IMR-90 (cell line): Measurements from ENCODE around the gene ICAM2. TPM values are rescaled to one million over a fixed set of nuclear protein-coding genes. Genes with fewer than 3 reads are reported as not detected.

Experiments
- ATAC-seq: fragments of 200-7000 bp; cut with Tn5 transposase; 2 replicates; pipeline ENCODE4 v1.9.1; 2020; ENCODE audit warnings: low read depth, mild to moderate bottlenecking, moderate library complexity
- BruUV-seq: library from RNA; stranded (reverse); fragments of 400-500 nt; replicated peaks from 2 replicates; lab custom pipeline; 2021; lab: Mats Ljungman, UMichigan
- CTCF ChIA-PET: fragments of 300-600 bp; formaldehyde crosslinking; extraction: SDS; loops from one replicate; lab custom pipeline; 2021; ENCODE audit warnings: antibody characterized with exemption; lab: Yijun Ruan, JAX
- POLR2A ChIA-PET: fragments of 300-600 bp; sonication (Branson Sonifier 250); formaldehyde crosslinking; loops from one replicate; lab custom pipeline; 2022; ENCODE audit warnings: antibody characterized with exemption; ENCODE audit not compliant: unreplicated experiment; lab: Charles Lee
- DNase-seq: peaks from one replicate; pipeline ENCODE4 v3.0.0; 2013
- H2AFZ ChIP-seq: replicated peaks from 2 replicates; pipeline ENCODE3; 2013; ENCODE audit warnings: low read length, mild to moderate bottlenecking; ENCODE audit not compliant: poor library complexity
- H2AK5ac ChIP-seq: 2 replicates; pipeline ENCODE4 v1.6.1; 2013; ENCODE audit warnings: low read depth, low read length, inconsistent platforms
- H2AK9ac ChIP-seq: replicated peaks from 2 replicates; pipeline ENCODE3; 2013; ENCODE audit warnings: mild to moderate bottlenecking, low read depth, low read length, moderate library complexity; ENCODE audit not compliant: poor library complexity
- H2BK120ac ChIP-seq: 2 replicates; pipeline ENCODE4 v1.6.1; 2013; ENCODE audit warnings: low read depth, low read length, inconsistent platforms
- H2BK15ac ChIP-seq: 3 replicates; pipeline ENCODE4 v1.6.1; 2013; ENCODE audit warnings: low read depth, low read length, inconsistent platforms
- H2BK20ac ChIP-seq: 2 replicates; pipeline ENCODE4 v1.6.1; 2013; ENCODE audit warnings: low read depth, mild to moderate bottlenecking, inconsistent platforms, low read length, moderate library complexity
- H2BK5ac ChIP-seq: 2 replicates; pipeline ENCODE4 v1.6.1; 2013; ENCODE audit warnings: mild to moderate bottlenecking, low read depth, low read length, inconsistent platforms; ENCODE audit not compliant: poor library complexity, severe bottlenecking
- H3K14ac ChIP-seq: replicated peaks from 2 replicates; pipeline ENCODE4 v1.6.1; 2013; ENCODE audit warnings: low read depth, low read length, inconsistent platforms
- H3K18ac ChIP-seq: 2 replicates; pipeline ENCODE4 v1.6.1; 2013; ENCODE audit warnings: low read depth, low read length, control low read depth
- H3K23ac ChIP-seq: 2 replicates; pipeline ENCODE4 v1.6.1; 2013; ENCODE audit warnings: low read depth, low read length, inconsistent platforms
- H3K27ac ChIP-seq: 2 replicates; pipeline ENCODE4 v1.5.1; 2013; ENCODE audit warnings: mild to moderate bottlenecking, control low read depth, low read length; ENCODE audit not compliant: insufficient read depth
- H3K27me3 ChIP-seq: 2 replicates; pipeline ENCODE4 v1.6.1; 2013; ENCODE audit warnings: low read length; ENCODE audit not compliant: control insufficient read depth, insufficient read depth
- H3K36me3 ChIP-seq: 2 replicates; pipeline ENCODE4 v1.6.1; 2013; ENCODE audit warnings: low read length, mixed read lengths; ENCODE audit not compliant: control insufficient read depth, insufficient read depth
- H3K4ac ChIP-seq: 2 replicates; pipeline ENCODE4 v1.6.1; 2013; ENCODE audit warnings: low read depth, low read length, inconsistent platforms
- H3K4me1 ChIP-seq: 2 replicates; pipeline ENCODE4 v1.6.1; 2013; ENCODE audit warnings: low read length, mixed read lengths; ENCODE audit not compliant: control insufficient read depth, insufficient read depth
- H3K4me2 ChIP-seq: 2 replicates; pipeline ENCODE4 v1.6.1; 2013; ENCODE audit warnings: low read depth, mild to moderate bottlenecking, control low read depth, low read length, moderate library complexity
- H3K4me3 ChIP-seq: 2 replicates; pipeline ENCODE4 v1.5.1; 2013; ENCODE audit warnings: low read depth, mild to moderate bottlenecking, control low read depth, low read length, moderate library complexity; ENCODE audit not compliant: insufficient read depth
- H3K56ac ChIP-seq: 2 replicates; pipeline ENCODE4 v1.6.1; 2013; ENCODE audit warnings: low read length, inconsistent platforms; ENCODE audit not compliant: insufficient read depth; ENCODE audit errors: extremely low read depth
- H3K79me1 ChIP-seq, 2 experiments: 2 replicates each; pipeline ENCODE4 v1.6.1; 2013; ENCODE audit warnings: low read length in 2 of 2, inconsistent platforms in 1 of 2, low read depth in 1 of 2
- H3K9ac ChIP-seq: 2 replicates; pipeline ENCODE4 v1.6.1; 2013; ENCODE audit warnings: low read depth, low read length, control low read depth
- H3K9me1 ChIP-seq: 2 replicates; pipeline ENCODE4 v1.6.1; 2013; ENCODE audit warnings: low read length, inconsistent platforms; ENCODE audit not compliant: insufficient read depth
- H3K9me3 ChIP-seq: 2 replicates; pipeline ENCODE4 v1.6.1; 2013; ENCODE audit warnings: low read length; ENCODE audit not compliant: control insufficient read depth, insufficient read depth
- H4K20me1 ChIP-seq: 2 replicates; pipeline ENCODE4 v1.6.1; 2013; ENCODE audit warnings: low read length, inconsistent platforms; ENCODE audit not compliant: insufficient read depth
- H4K5ac ChIP-seq: 2 replicates; pipeline ENCODE4 v1.6.1; 2013; ENCODE audit warnings: mild to moderate bottlenecking, low read depth, low read length, control low read depth
- H4K8ac ChIP-seq, 2 experiments: 2 replicates each; pipeline ENCODE4 v1.6.1; 2013; ENCODE audit warnings: low read depth in 2 of 2, low read length in 2 of 2, control low read depth in 1 of 2, inconsistent platforms in 1 of 2
- H4K91ac ChIP-seq: 2 replicates; pipeline ENCODE4 v1.6.1; 2013; ENCODE audit warnings: low read depth, low read length, inconsistent platforms; ENCODE audit not compliant: insufficient read depth
- CEBPB ChIP-seq: IDR thresholded peaks from 2 replicates; pipeline ENCODE4 v1.6.1; 2012; ENCODE audit warnings: low read depth, low read length, improper control_type of control experiment
- CTCF ChIP-seq: conservative IDR thresholded peaks from 2 replicates; pipeline ENCODE4 v1.5.1; 2012; ENCODE audit warnings: mild to moderate bottlenecking, low read depth, low read length, improper control_type of control experiment
- FOS ChIP-seq: fragments of 150-350 bp; IDR thresholded peaks from 2 replicates; pipeline ENCODE4 v1.6.1; 2016; ENCODE audit warnings: low read depth, low read length
- MAFK ChIP-seq: IDR thresholded peaks from 2 replicates; pipeline ENCODE4 v1.6.1; 2012; ENCODE audit warnings: low read depth, low read length, improper control_type of control experiment
- MAZ ChIP-seq: IDR thresholded peaks from 2 replicates; pipeline ENCODE4 v1.6.1; 2012; ENCODE audit warnings: low read depth, mild to moderate bottlenecking, low read length, improper control_type of control experiment, moderate library complexity, borderline replicate concordance
- MXI1 ChIP-seq: IDR thresholded peaks from 2 replicates; pipeline ENCODE4 v1.6.1; 2012; ENCODE audit warnings: low read depth, mild to moderate bottlenecking, low read length, moderate library complexity, borderline replicate concordance
- NFE2L2 ChIP-seq: fragments of 150-350 bp; IDR thresholded peaks from 2 replicates; pipeline ENCODE4 v1.6.1; 2016; ENCODE audit warnings: low read depth, mild to moderate bottlenecking, low read length
- RAD21 ChIP-seq: IDR thresholded peaks from 2 replicates; pipeline ENCODE4 v1.6.1; 2012; ENCODE audit warnings: low read length, improper control_type of control experiment
- SMC3 ChIP-seq: fragments of 150-350 bp; IDR thresholded peaks from 2 replicates; pipeline ENCODE4 v1.6.1; 2016; ENCODE audit warnings: low read depth, mild to moderate bottlenecking, antibody characterized with exemption, low read length, moderate library complexity
- WGBS, 2 experiments: methylation state at CpG; one replicate each; pipeline versions ENCODE4 v1.1.5 to v1.1.7; 2013; ENCODE audit warnings: missing lambda C conversion rate in 2 of 2; ENCODE audit not compliant: insufficient read length in 1 of 2; ENCODE audit errors: extremely low coverage in 2 of 2; 5-methylcytosine and 5-hydroxymethylcytosine counted together
- dilution Hi-C: fragments of 300-500 bp; cut with HindIII; formaldehyde crosslinking; loops from one replicate; pipeline ENCODE4 v1.14.3; 2018; ENCODE audit warnings: low sequenced_read_pairs; ENCODE audit not compliant: unreplicated experiment
- in situ Hi-C: fragments of 300-500 bp; cut with MboI; formaldehyde crosslinking; loops from 3 replicates; pipeline ENCODE4 v1.14.3; 2019; ENCODE audit warnings: low sequenced_read_pairs, inconsistent platforms, mixed read lengths
- intact Hi-C: fragments of 100-400 bp; cut with micrococcal nuclease; formaldehyde crosslinking; loops from 2 replicates; pipeline ENCODE4 v1.10.0; 2022
- polyA plus RNA-seq, 3 experiments: library from polyadenylated mRNA; depleted of rRNA; stranded (reverse); fragments of >200 nt; gene quantifications; 2 replicates each; pipeline ENCODE4 v1.2.3, GENCODE V29; 2012; ENCODE audit warnings: low replicate concordance in 1 of 3
- total RNA-seq: library from RNA; depleted of rRNA; stranded (reverse); fragments of >200 nt; gene quantifications from 2 replicates; pipeline ENCODE4 v1.2.3, GENCODE V29; 2012

ICAM2 gene
- total and polyA plus RNA-seq, 2 of the 4 experiments (the other 2 are of a cell fraction), result 0.12 TPM; not detected in 1

GRCh38 chr17:64004903-64005733, 15.3 kb downstream of the ICAM2 start:
- dilution Hi-C loops, result no loop called here
- Histone ChIP-seq H3K4me1 (no peaks in the 10 kb centered on the region; the same call in 1 of the 2 replicates), H3K4ac (no peak overlapping the region), H3K14ac (no peak overlapping the region), H2AK5ac (no peak overlapping the region), H3K4me3 (no peak overlapping the region), H4K91ac (no peak overlapping the region), H2BK20ac (no peak overlapping the region), H4K5ac (no peak overlapping the region), H2AFZ (no peak overlapping the region), H4K8ac (no peak overlapping the region), H3K4me2 (no peak overlapping the region), H3K27ac (no peak overlapping the region), H3K9me1 (peaks cover 4% of the 10 kb centered on the region; the same call in 1 of the 2 replicates), H3K79me1 (no peaks in the 10 kb centered on the region), H3K18ac (no peak overlapping the region), H3K27me3 (peaks cover 18% of the 10 kb centered on the region), H2AK9ac (no peak overlapping the region), H3K36me3 (no peaks in the 10 kb centered on the region), H4K20me1 (no peaks in the 10 kb centered on the region), H3K9me3 (no peaks in the 10 kb centered on the region), H3K23ac (no peak overlapping the region), H3K56ac (no peak overlapping the region), H2BK15ac (no peak overlapping the region), H2BK120ac (no peak overlapping the region), H3K9ac (no peak overlapping the region), H2BK5ac (no peak overlapping the region)
- TF ChIP-seq CEBPB (no peak), MAFK (no peak), MXI1 (no peak), CTCF (no peak), FOS (no peak), MAZ (no peak), NFE2L2 (no peak), SMC3 (no peak), RAD21 (no peak)
- intact Hi-C loops, result no loop called here
- ChIA-PET CTCF (interaction anchor here (1.4 kb wide), 1 partner anchor 12 kb away, joined by 6 read pairs; no protein-coding TSS in a partner anchor), POLR2A (no interaction called here)
- DNase-seq (no peak), ATAC-seq (no peak)
- BruUV-seq, result no TSS peak
- 60% methylated on average over 5 of the region's 19 CpGs; no CpG with 5 or more reads in 1 of the 2 experiments for whole genome bisulfite sequencing, 2 experiments
- in situ Hi-C loops, result no loop called here
